CD4-positive, alpha-beta T cell treated with Interleukin-2 at 100 ng/mL for 4 hours (primary cell): Measurements from ENCODE around the gene HTRA3.
"Not testable (repeated sequence)": the region's sequence is repeated elsewhere in the genome, so short reads cannot be mapped to it uniquely, and the experiment has no call there.

Source experiments
- DNase-seq: peaks from one replicate; pipeline ENCODE4 v3.0.0-alpha.2; 2020; ENCODE audit warnings: low spot score

Gene HTRA3

GRCh38 chr4:8343262-8343966, 73.9 kb downstream of the HTRA3 start:
- DNase-seq = no peak

GRCh38 chr4:8343967-8344331, 74.4 kb downstream of the HTRA3 start:
- no peak for DNase-seq

GRCh38 chr4:8344377-8344776, 74.8 kb downstream of the HTRA3 start:
- no peak for DNase-seq

GRCh38 chr4:8345053-8345945, 75.7 kb downstream of the HTRA3 start:
- no peak for DNase-seq

- DNase-seq = no peak
Observed at GRCh38 chr4:8345946-8346814, 76.6 kb downstream of the HTRA3 start.

- DNase-seq = no peak
Observed at GRCh38 chr4:8346838-8347605, 77.5 kb downstream of the HTRA3 start.

GRCh38 chr4:8347660-8348059, 78.1 kb downstream of the HTRA3 start:
- DNase-seq = no peak

GRCh38 chr4:8348071-8348470, 78.5 kb downstream of the HTRA3 start:
- no peak for DNase-seq

GRCh38 chr4:8349236-8349635, 79.7 kb downstream of the HTRA3 start:
- not testable (repeated sequence) for DNase-seq

- no peak for DNase-seq
Observed at GRCh38 chr4:8349664-8350236, 80.2 kb downstream of the HTRA3 start.

GRCh38 chr4:8350352-8350751, 80.8 kb downstream of the HTRA3 start:
- DNase-seq = no peak

GRCh38 chr4:8350841-8351461, 81.4 kb downstream of the HTRA3 start:
- no peak for DNase-seq

- DNase-seq = no peak
Observed at GRCh38 chr4:8351931-8352367, 82.4 kb downstream of the HTRA3 start.

- DNase-seq = no peak
Observed at GRCh38 chr4:8352368-8353157, 83.0 kb downstream of the HTRA3 start.

GRCh38 chr4:8353158-8353669, 83.7 kb downstream of the HTRA3 start:
- no peak for DNase-seq

GRCh38 chr4:8353912-8354453, 84.4 kb downstream of the HTRA3 start:
- DNase-seq = no peak

- DNase-seq = no peak
Observed at GRCh38 chr4:8355306-8355705, 85.8 kb downstream of the HTRA3 start.

GRCh38 chr4:8355864-8356565, 86.5 kb downstream of the HTRA3 start:
- DNase-seq = no peak
